Measurements from ENCODE around the gene OAS1. TPM values are rescaled to one million over a fixed set of nuclear protein-coding genes. Genes with fewer than 3 reads are reported as not detected.
A peak's percentile ranks its signal among the peaks of the same experiment; 100 is the strongest.

The OAS1 gene
- total and polyA plus RNA-seq, 9 of the 15 experiments (the other 6 are each of a cell fraction or from before 2014, with no cell fraction given): 0.06 to 0.25 TPM; not detected in 7

- in situ Hi-C loops (cut with MboI): no loop called here
- ChIA-PET CTCF (ENCODE audit: low intra/inter-chr PET ratio) (no interaction called here), POLR2A (interaction anchor here (0.6 kb wide), 1 partner anchor 11 kb away, joined by 3 read pairs; no protein-coding TSS in a partner anchor)
- no TSS peak for BruUV-seq (replicated peaks)
- H3K79me2 ChIP-seq (ENCODE audit: control insufficient read depth, insufficient read depth, low read length): no peaks in the 10 kb centered on the region
- no peaks in the 10 kb centered on the region for H3K36me3 ChIP-seq (ENCODE audit: control insufficient read depth, insufficient read depth, low read length)
- no peaks in the 10 kb centered on the region for H3K27me3 ChIP-seq (ENCODE audit: control insufficient read depth in 2 of 2, insufficient read depth in 2 of 2, low read length in 2 of 2)
- no peak overlapping the region for H3K9ac ChIP-seq (ENCODE audit: insufficient read depth in 1 of 2, low read depth in 2 of 2, low read length in 2 of 2)
- 0% methylated on average over 6 of the region's 6 CpGs for WGBS (ENCODE audit: insufficient coverage, low coverage, missing lambda C conversion rate)
- no peaks in the 10 kb centered on the region for H3K4me1 ChIP-seq (replicated peaks in 1 of 2; ENCODE audit: control insufficient read depth in 2 of 2, insufficient read depth in 2 of 2, low read length in 2 of 2)
- TF ChIP-seq CEBPB (tag; IDR thresholded peaks at IDR 0.05) (peak; percentile 44), FOXA3 (CRISPR knock-in tag; conservative IDR thresholded peaks at IDR 0.05 in 1 of 2, IDR thresholded peaks at IDR 0.05 in 1 of 2) (peak; percentile 64 to 77; a peak in 3 of 4 replicates), RBM25 (IDR thresholded peaks at IDR 0.05; ENCODE audit: low read depth, low read length, severe bottlenecking) (peak; percentile 32), ILK (tag; IDR thresholded peaks at IDR 0.05; ENCODE audit: borderline replicate concordance, low read depth) (no peak), C11orf30 (IDR thresholded peaks at IDR 0.05; ENCODE audit: low read depth) (no peak), CEBPG (CRISPR knock-in tag; IDR thresholded peaks at IDR 0.05) (peak; percentile 19; the same call in 1 of the 2 replicates), CEBPG (tag; conservative IDR thresholded peaks at IDR 0.05 in 1 of 2, IDR thresholded peaks at IDR 0.05 in 1 of 2) (peak; percentile 46 to 78)
- H3K4me2 ChIP-seq (ENCODE audit: insufficient read depth, low read length): no peak overlapping the region
- intact Hi-C loops (cut with micrococcal nuclease): no loop called here
- DNase-seq (ENCODE audit: extremely low read depth in 1 of 4, low spot score in 3 of 4): no peak
- no peaks in the 10 kb centered on the region; the same call in 1 of the 2 replicates for H3K9me3 ChIP-seq (replicated peaks; ENCODE audit: control insufficient read depth, insufficient read depth, low read depth, low read length)
- H2AFZ ChIP-seq (ENCODE audit: low read depth, low read length): no peak overlapping the region
- H3K4me3 ChIP-seq: no peak overlapping the region
- no peak for ATAC-seq
- FAIRE-seq: no peak
- H4K20me1 ChIP-seq (replicated peaks; ENCODE audit: control insufficient read depth, insufficient read depth, low read length): no peaks in the 10 kb centered on the region
- no peak overlapping the region for H3K27ac ChIP-seq (ENCODE audit: extremely low read depth, low read depth, low read length)
- H3K9me1 ChIP-seq (ENCODE audit: control insufficient read depth, insufficient read depth, low read length): no peaks in the 10 kb centered on the region
Observed at GRCh38 chr12:112932485-112933128, 25.8 kb downstream of the OAS1 start.
